ENCODE measurements around the gene ELP1.

ELP1 gene

DNA sequence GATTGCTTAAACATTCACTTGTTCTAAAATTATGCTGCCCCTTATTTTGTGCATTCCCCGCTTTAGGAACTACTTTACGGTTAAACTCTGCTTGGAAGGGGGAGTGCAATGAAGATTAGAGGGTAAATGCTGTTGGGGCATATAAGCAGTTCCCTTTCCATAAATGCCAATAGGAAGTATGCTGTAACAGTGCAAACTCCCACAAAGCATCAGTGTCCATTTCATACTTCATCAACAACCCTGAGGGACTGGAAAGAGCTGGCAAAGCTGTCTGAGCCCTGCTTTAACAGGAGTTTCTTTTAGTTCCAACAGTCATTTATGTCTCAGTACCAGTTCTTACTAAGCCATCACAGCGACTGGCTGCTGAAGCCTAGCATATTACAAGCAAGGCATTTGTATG, 70.0 kb downstream of the ELP1 start:
- ChIA-PET POLR2A (no interaction called here), CTCF (interaction anchor here (0.6 kb wide), 1 partner anchor 213 kb away, joined by 3 read pairs; no protein-coding TSS in a partner anchor)
- TF ChIP-seq ZNF184 (tag by site-specific recombination; IDR thresholded peaks at IDR 0.05): no peak
- no peak for TF ChIP-seq KLF10 (tag by site-specific recombination; IDR thresholded peaks at IDR 0.05)
- no peak for TF ChIP-seq ZNF558 (tag by site-specific recombination; IDR thresholded peaks at IDR 0.05)
- TF ChIP-seq, protein P1, sequence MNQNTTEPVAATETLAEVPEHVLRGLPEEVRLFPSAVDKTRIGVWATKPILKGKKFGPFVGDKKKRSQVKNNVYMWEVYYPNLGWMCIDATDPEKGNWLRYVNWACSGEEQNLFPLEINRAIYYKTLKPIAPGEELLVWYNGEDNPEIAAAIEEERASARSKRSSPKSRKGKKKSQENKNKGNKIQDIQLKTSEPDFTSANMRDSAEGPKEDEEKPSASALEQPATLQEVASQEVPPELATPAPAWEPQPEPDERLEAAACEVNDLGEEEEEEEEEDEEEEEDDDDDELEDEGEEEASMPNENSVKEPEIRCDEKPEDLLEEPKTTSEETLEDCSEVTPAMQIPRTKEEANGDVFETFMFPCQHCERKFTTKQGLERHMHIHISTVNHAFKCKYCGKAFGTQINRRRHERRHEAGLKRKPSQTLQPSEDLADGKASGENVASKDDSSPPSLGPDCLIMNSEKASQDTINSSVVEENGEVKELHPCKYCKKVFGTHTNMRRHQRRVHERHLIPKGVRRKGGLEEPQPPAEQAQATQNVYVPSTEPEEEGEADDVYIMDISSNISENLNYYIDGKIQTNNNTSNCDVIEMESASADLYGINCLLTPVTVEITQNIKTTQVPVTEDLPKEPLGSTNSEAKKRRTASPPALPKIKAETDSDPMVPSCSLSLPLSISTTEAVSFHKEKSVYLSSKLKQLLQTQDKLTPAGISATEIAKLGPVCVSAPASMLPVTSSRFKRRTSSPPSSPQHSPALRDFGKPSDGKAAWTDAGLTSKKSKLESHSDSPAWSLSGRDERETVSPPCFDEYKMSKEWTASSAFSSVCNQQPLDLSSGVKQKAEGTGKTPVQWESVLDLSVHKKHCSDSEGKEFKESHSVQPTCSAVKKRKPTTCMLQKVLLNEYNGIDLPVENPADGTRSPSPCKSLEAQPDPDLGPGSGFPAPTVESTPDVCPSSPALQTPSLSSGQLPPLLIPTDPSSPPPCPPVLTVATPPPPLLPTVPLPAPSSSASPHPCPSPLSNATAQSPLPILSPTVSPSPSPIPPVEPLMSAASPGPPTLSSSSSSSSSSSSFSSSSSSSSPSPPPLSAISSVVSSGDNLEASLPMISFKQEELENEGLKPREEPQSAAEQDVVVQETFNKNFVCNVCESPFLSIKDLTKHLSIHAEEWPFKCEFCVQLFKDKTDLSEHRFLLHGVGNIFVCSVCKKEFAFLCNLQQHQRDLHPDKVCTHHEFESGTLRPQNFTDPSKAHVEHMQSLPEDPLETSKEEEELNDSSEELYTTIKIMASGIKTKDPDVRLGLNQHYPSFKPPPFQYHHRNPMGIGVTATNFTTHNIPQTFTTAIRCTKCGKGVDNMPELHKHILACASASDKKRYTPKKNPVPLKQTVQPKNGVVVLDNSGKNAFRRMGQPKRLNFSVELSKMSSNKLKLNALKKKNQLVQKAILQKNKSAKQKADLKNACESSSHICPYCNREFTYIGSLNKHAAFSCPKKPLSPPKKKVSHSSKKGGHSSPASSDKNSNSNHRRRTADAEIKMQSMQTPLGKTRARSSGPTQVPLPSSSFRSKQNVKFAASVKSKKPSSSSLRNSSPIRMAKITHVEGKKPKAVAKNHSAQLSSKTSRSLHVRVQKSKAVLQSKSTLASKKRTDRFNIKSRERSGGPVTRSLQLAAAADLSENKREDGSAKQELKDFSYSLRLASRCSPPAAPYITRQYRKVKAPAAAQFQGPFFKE (tag by site-specific recombination; IDR thresholded peaks at IDR 0.05; ENCODE audit: borderline replicate concordance): no peak
- TF ChIP-seq, protein P2, sequence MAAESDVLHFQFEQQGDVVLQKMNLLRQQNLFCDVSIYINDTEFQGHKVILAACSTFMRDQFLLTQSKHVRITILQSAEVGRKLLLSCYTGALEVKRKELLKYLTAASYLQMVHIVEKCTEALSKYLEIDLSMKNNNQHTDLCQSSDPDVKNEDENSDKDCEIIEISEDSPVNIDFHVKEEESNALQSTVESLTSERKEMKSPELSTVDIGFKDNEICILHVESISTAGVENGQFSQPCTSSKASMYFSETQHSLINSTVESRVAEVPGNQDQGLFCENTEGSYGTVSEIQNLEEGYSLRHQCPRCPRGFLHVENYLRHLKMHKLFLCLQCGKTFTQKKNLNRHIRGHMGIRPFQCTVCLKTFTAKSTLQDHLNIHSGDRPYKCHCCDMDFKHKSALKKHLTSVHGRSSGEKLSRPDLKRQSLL (tag by site-specific recombination; IDR thresholded peaks at IDR 0.05): no peak
- no peak for TF ChIP-seq ZNF707 (tag by site-specific recombination; IDR thresholded peaks at IDR 0.05)
- TF ChIP-seq ZNF311 (tag by site-specific recombination; IDR thresholded peaks at IDR 0.05; ENCODE audit: borderline replicate concordance): no peak
- no peak for TF ChIP-seq IKZF3 (tag by site-specific recombination; IDR thresholded peaks at IDR 0.05)
- no peak for TF ChIP-seq ZNF664 (tag by site-specific recombination; IDR thresholded peaks at IDR 0.05)
- TF ChIP-seq, protein P3, sequence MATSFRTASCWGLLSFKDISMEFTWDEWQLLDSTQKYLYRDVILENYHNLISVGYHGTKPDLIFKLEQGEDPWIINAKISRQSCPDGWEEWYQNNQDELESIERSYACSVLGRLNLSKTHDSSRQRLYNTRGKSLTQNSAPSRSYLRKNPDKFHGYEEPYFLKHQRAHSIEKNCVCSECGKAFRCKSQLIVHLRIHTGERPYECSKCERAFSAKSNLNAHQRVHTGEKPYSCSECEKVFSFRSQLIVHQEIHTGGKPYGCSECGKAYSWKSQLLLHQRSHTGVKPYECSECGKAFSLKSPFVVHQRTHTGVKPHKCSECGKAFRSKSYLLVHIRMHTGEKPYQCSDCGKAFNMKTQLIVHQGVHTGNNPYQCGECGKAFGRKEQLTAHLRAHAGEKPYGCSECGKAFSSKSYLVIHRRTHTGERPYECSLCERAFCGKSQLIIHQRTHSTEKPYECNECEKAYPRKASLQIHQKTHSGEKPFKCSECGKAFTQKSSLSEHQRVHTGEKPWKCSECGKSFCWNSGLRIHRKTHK (tag by site-specific recombination; IDR thresholded peaks at IDR 0.05): no peak
- TF ChIP-seq ZFHX2 (tag by site-specific recombination; conservative IDR thresholded peaks at IDR 0.05): no peak
- no peak for TF ChIP-seq ZNF2 (tag by site-specific recombination; IDR thresholded peaks at IDR 0.05)
- no peak for TF ChIP-seq ZNF560 (tag by site-specific recombination; IDR thresholded peaks at IDR 0.05; ENCODE audit: borderline replicate concordance)
- TF ChIP-seq ZNF335 (tag by site-specific recombination; conservative IDR thresholded peaks at IDR 0.05): no peak
- TF ChIP-seq ZNF146 (tag by site-specific recombination; IDR thresholded peaks at IDR 0.05): no peak
- Histone ChIP-seq H3K4me3 (ENCODE audit: low read depth, low read length) (no peak overlapping the region), H3K9me3 (ENCODE audit: control insufficient read depth, insufficient read depth, low read depth, low read length) (no peaks in the 10 kb centered on the region), H3K4me1 (ENCODE audit: control insufficient read depth, insufficient read depth, low read length) (no peaks in the 10 kb centered on the region), H3K36me3 (ENCODE audit: control insufficient read depth in 2 of 2, insufficient read depth in 1 of 2, low read length in 2 of 2) (peaks cover 0 to 14% of the 10 kb centered on the region in 2 experiments; a peak in 1 of 3 replicates), H3K27ac (ENCODE audit: extremely low read depth, low read depth, low read length) (no peak overlapping the region)

DNA sequence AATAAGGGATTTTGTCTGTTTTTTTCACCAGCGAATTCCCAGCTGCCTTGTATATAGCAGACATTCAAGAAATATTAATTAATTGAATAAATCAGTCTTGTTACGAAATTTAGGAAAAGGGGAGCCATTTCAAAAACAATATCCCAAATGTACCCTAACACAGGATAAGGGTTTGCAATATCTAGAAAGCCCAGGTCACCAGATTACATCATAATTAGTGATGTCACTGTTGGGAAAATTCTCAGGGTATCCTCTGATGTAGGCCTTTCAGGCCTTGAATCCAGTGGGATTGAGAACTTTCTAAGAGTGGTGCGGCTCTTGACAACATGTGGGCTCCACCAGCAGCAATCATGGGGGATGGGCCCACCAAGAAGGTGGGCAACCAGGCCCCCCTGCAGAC, 71.9 kb downstream of the ELP1 start, which contains the start of gene ACTL7A:
Gene ACTL7A, plus strand, starts transcription at position 270 of the 400 bp plus-strand sequence. Its CDS starts 57 bp downstream, at position 327.
- Histone ChIP-seq H3K4me3 (ENCODE audit: low read depth, low read length) (no peak within 1 kb of the TSS), H3K27ac (ENCODE audit: extremely low read depth, low read depth, low read length) (no peak within 1 kb of the TSS), H3K9me3 (ENCODE audit: control insufficient read depth, insufficient read depth, low read depth, low read length) (no peaks in the 10 kb centered on the region), H3K4me1 (ENCODE audit: control insufficient read depth, insufficient read depth, low read length) (no peaks in the 10 kb centered on the region), H3K36me3 (ENCODE audit: control insufficient read depth in 2 of 2, insufficient read depth in 1 of 2, low read length in 2 of 2) (no peaks in the 10 kb centered on the region)
- ChIA-PET CTCF (interaction anchor here (0.7 kb wide), 1 partner anchor 197 kb away, joined by 3 read pairs; no protein-coding TSS in a partner anchor), POLR2A (no interaction called here)
- TF ChIP-seq ZNF2 (tag by site-specific recombination; IDR thresholded peaks at IDR 0.05): no peak
- TF ChIP-seq, protein P4, sequence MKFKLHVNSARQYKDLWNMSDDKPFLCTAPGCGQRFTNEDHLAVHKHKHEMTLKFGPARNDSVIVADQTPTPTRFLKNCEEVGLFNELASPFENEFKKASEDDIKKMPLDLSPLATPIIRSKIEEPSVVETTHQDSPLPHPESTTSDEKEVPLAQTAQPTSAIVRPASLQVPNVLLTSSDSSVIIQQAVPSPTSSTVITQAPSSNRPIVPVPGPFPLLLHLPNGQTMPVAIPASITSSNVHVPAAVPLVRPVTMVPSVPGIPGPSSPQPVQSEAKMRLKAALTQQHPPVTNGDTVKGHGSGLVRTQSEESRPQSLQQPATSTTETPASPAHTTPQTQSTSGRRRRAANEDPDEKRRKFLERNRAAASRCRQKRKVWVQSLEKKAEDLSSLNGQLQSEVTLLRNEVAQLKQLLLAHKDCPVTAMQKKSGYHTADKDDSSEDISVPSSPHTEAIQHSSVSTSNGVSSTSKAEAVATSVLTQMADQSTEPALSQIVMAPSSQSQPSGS (tag by site-specific recombination; IDR thresholded peaks at IDR 0.05; ENCODE audit: low read depth): 0 out of 2 replicates have a peak, but pooled peaks have one; percentile 40
- no peak for TF ChIP-seq ZNF366 (tag by site-specific recombination; conservative IDR thresholded peaks at IDR 0.05)
- no peak for TF ChIP-seq ZNF416 (tag by site-specific recombination; IDR thresholded peaks at IDR 0.05)

Data from HEK293 (cell line).